HepG2 (cell line): ENCODE measurements around the gene KCNS1.

Source experiments
- EZH2 ChIP-seq: conservative IDR thresholded peaks from 2 replicates; pipeline ENCODE4 v1.6.1; 2012; ENCODE audit warnings: mild to moderate bottlenecking, low read depth, low read length, moderate library complexity
- GABPA ChIP-seq, 2 experiments: IDR thresholded peaks; 2 replicates each; pipeline ENCODE4 v1.6.1; 2011 to 2016; ENCODE audit warnings: low read depth in 2 of 2, low read length in 1 of 2, missing biosample characterization in 1 of 2, missing genetic modification characterization in 1 of 2
- HNF4G ChIP-seq, 2 experiments: sonication (generic) in 1 of 2; formaldehyde crosslinking in 1 of 2; IDR thresholded peaks; 2 replicates each; pipeline versions ENCODE4 v1.4.0 to v1.6.1; 2011 to 2020; ENCODE audit warnings: borderline replicate concordance in 2 of 2, low read depth in 2 of 2, mild to moderate bottlenecking in 2 of 2, low read length in 1 of 2, missing genetic modification reagents in 1 of 2, moderate library complexity in 1 of 2
- POLR2A ChIP-seq, 2 experiments: IDR thresholded peaks; 2 replicates each; pipeline ENCODE4 v1.6.1; 2011; ENCODE audit warnings: low read depth in 2 of 2, low read length in 2 of 2, mild to moderate bottlenecking in 1 of 2, moderate library complexity in 1 of 2; ENCODE audit not compliant: insufficient read depth in 1 of 2
- RAD21 ChIP-seq: fragments of 450-650 bp; formaldehyde crosslinking; IDR thresholded peaks from 2 replicates; pipeline ENCODE4 v1.5.0; 2020; ENCODE audit warnings: mild to moderate bottlenecking
- TF ChIP-seq, protein P1 (sequence below): sonication (generic); formaldehyde crosslinking; IDR thresholded peaks from 2 replicates; pipeline ENCODE4 v1.5.0; 2020; ENCODE audit warnings: mild to moderate bottlenecking, missing genetic modification reagents, moderate library complexity

DNA sequence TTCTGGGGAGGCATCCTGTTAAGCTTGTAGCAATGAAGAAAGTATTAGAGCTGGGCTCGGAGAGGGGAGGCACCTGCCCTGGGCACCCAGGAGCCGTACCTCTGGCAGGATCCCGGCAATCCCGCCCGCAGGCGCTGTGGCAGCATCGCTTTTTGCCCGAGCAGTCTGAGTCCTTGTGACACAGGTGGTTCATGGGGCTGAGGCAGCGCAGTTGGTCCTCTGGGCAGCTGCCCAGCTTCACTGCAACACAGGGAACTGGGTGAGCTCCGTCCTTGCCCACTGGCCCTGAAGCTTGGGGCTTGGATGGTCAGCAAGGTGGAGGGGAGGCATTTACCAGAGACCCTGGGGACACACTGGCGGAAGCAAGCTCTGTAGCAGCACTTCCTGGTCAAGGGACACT lies 9.4 kb upstream of the KCNS1 start:
- TF ChIP-seq HNF4G (IDR thresholded peaks at IDR 0.05; ENCODE audit: borderline replicate concordance, low read depth, low read length) (no peak), HNF4G (CRISPR knock-in tag; IDR thresholded peaks at IDR 0.05; ENCODE audit: borderline replicate concordance, low read depth) (no peak), POLR2A (IDR thresholded peaks at IDR 0.05; ENCODE audit: insufficient read depth in 1 of 2, low read depth in 2 of 2, low read length in 2 of 2) (no peak), GABPA (IDR thresholded peaks at IDR 0.05; ENCODE audit: low read depth, low read length) (no peak), GABPA (CRISPR knock-in tag; IDR thresholded peaks at IDR 0.05; ENCODE audit: low read depth) (no peak), EZH2 (no peak), RAD21 (no peak)
- TF ChIP-seq, protein P1, sequence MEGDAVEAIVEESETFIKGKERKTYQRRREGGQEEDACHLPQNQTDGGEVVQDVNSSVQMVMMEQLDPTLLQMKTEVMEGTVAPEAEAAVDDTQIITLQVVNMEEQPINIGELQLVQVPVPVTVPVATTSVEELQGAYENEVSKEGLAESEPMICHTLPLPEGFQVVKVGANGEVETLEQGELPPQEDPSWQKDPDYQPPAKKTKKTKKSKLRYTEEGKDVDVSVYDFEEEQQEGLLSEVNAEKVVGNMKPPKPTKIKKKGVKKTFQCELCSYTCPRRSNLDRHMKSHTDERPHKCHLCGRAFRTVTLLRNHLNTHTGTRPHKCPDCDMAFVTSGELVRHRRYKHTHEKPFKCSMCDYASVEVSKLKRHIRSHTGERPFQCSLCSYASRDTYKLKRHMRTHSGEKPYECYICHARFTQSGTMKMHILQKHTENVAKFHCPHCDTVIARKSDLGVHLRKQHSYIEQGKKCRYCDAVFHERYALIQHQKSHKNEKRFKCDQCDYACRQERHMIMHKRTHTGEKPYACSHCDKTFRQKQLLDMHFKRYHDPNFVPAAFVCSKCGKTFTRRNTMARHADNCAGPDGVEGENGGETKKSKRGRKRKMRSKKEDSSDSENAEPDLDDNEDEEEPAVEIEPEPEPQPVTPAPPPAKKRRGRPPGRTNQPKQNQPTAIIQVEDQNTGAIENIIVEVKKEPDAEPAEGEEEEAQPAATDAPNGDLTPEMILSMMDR (CRISPR knock-in tag): no peak
